Esophagus squamous epithelium (tissue), 5 donors: ENCODE measurements around the gene KCTD12. TPM values are rescaled to one million over a fixed set of nuclear protein-coding genes. Genes with fewer than 3 reads are reported as not detected.

Experiments
- DNase-seq: peaks from one replicate; lab custom pipeline; 2025; lab: John Stamatoyannopoulos, UW
- H3K27ac ChIP-seq, 4 donors: fragments of 200-600 bp; sonication (generic); one replicate each; pipeline ENCODE4 v1.5.1; 2016 to 2019; ENCODE audit warnings: mild to moderate bottlenecking in 1 of 4
- H3K27me3 ChIP-seq, 4 donors: fragments of 200-600 bp; sonication (generic); 1 replicate in 3 of 4; 2 replicates in 1 of 4; pipeline versions ENCODE4 v1.5.1 to v1.6.0; 2017 to 2021; ENCODE audit warnings: antibody characterized with exemption in 1 of 4
- H3K36me3 ChIP-seq, 3 donors: fragments of 200-600 bp; sonication (generic); one replicate each; pipeline ENCODE4 v1.5.1; 2016 to 2019
- H3K4me1 ChIP-seq, 3 donors: fragments of 200-600 bp; sonication (generic); one replicate each; pipeline ENCODE4 v1.5.1; 2017 to 2019
- H3K4me3 ChIP-seq, 4 donors: fragments of 200-600 bp; sonication (generic); 1 replicate in 3 of 4; 2 replicates in 1 of 4; pipeline ENCODE4 v1.5.1; 2016 to 2019; ENCODE audit warnings: mild to moderate bottlenecking in 2 of 4, moderate library complexity in 1 of 4
- H3K9me3 ChIP-seq, 3 donors: fragments of 200-600 bp; sonication (generic); one replicate each; pipeline ENCODE4 v1.5.1; 2016 to 2019
- CTCF ChIP-seq, 6 experiments: fragments of 450-650 bp in 4 of 6; fragments of 200-600 bp in 2 of 6; sonication (generic) in 2 of 6; IDR thresholded peaks; one replicate each; pipeline ENCODE4 v1.5.1; 2016 to 2019; ENCODE audit warnings: antibody characterized with exemption in 6 of 6, mild to moderate bottlenecking in 4 of 6, moderate library complexity in 4 of 6
- POLR2A ChIP-seq, 4 donors: fragments of 450-650 bp; IDR thresholded peaks; one replicate each; pipeline ENCODE4 v1.6.1; 2017; ENCODE audit warnings: antibody characterized with exemption in 4 of 4, mild to moderate bottlenecking in 4 of 4, moderate library complexity in 3 of 4
- WGBS, 2 donors: methylation state at CpG; one replicate each; pipeline ENCODE4 v1.1.5; 2018; 5-methylcytosine and 5-hydroxymethylcytosine counted together
- intact Hi-C: fragments of 100-400 bp; cut with DNase I; formaldehyde crosslinking; loops from one replicate; pipeline ENCODE4 v1.15.0; 2022
- total RNA-seq, 4 donors: library from RNA; depleted of rRNA; stranded (reverse); fragments of >200 nt; gene quantifications; one replicate each; pipeline ENCODE4 v1.1.0, GENCODE V29; 2016
- donor health status: DM: yes; HTN: yes; CAD: no.

Gene KCTD12
- total RNA-seq, 4 donors from 2014 or later = 6.2 to 63.3 (median 23.1) TPM

DNA sequence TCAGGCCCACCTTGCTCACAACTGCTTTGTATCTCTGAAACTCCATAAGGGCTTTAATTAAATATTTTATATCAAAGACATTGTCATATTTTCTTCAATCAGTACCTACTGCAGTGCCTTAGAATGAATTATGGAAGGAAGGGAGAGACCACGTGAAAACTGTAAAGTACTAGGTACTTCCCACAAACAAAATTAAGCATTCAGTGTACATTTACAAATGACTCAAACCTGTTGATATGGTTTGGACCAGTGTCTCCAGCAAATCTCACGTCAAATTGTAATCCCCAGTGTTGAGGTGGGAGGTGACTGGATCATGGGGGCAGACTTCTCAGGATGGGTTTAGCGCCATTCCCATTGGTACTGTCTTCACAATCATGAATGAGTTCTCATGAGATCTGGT lies 23.2 kb downstream of the KCTD12 start:
- Histone ChIP-seq H3K27me3 (peaks cover 0 to 8% (median 0%) of the 10 kb centered on the region in 4 donors), H3K36me3 (no peaks in the 10 kb centered on the region), H3K9me3 (no peaks in the 10 kb centered on the region), H3K27ac (no peak overlapping the region), H3K4me3 (no peak overlapping the region), H3K4me1 (no peaks in the 10 kb centered on the region)
- TF ChIP-seq CTCF (IDR thresholded peaks at IDR 0.05) (no peak), POLR2A (IDR thresholded peaks at IDR 0.05) (no peak)
- WGBS, 2 donors = 87 to 88% methylated on average over 3 of the region's 3 CpGs
- DNase-seq = no peak
- intact Hi-C loops = no loop called here

- intact Hi-C loops = no loop called here
- peaks cover 0 to 12% (median 0%) of the 10 kb centered on the region in 4 donors for H3K27me3 ChIP-seq
- no peaks in the 10 kb centered on the region for H3K9me3 ChIP-seq
- WGBS, 2 donors = 64 to 71% methylated on average over 3 of the region's 3 CpGs
- no peaks in the 10 kb centered on the region for H3K4me1 ChIP-seq
- no peak overlapping the region for H3K4me3 ChIP-seq
- no peak for DNase-seq
- TF ChIP-seq POLR2A (IDR thresholded peaks at IDR 0.05) (no peak), CTCF (IDR thresholded peaks at IDR 0.05) (no peak)
- no peak overlapping the region for H3K27ac ChIP-seq
- no peaks in the 10 kb centered on the region for H3K36me3 ChIP-seq
Observed at GRCh38 chr13:76861859-76862258, 24.3 kb downstream of the KCTD12 start.

- Histone ChIP-seq H3K36me3 (no peaks in the 10 kb centered on the region), H3K9me3 (no peaks in the 10 kb centered on the region), H3K27me3 (peaks cover 0 to 12% (median 0%) of the 10 kb centered on the region in 4 donors), H3K4me3 (no peak overlapping the region), H3K4me1 (peaks cover 0 to 9% (median 2%) of the 10 kb centered on the region in 3 donors), H3K27ac (no peak overlapping the region)
- no peak for TF ChIP-seq POLR2A (IDR thresholded peaks at IDR 0.05)
- TF ChIP-seq CTCF (IDR thresholded peaks at IDR 0.05) = no peak
- intact Hi-C loops = no loop called here
- 48 to 68% methylated on average over 2 of the region's 2 CpGs for WGBS, 2 donors
- no peak for DNase-seq
Observed at GRCh38 chr13:76860706-76861105, 25.5 kb downstream of the KCTD12 start.

- Histone ChIP-seq H3K4me3 (no peak overlapping the region), H3K4me1 (peaks cover 3 to 41% (median 16%) of the 10 kb centered on the region in 3 donors), H3K9me3 (no peaks in the 10 kb centered on the region), H3K36me3 (no peaks in the 10 kb centered on the region), H3K27ac (peak overlapping the region in 1 of 4 donors; percentile 10), H3K27me3 (peaks cover 0 to 24% (median 0%) of the 10 kb centered on the region in 4 donors)
- intact Hi-C loops = no loop called here
- WGBS, 2 donors = 33 to 39% methylated on average over 1 of the region's 1 CpG
- TF ChIP-seq POLR2A (IDR thresholded peaks at IDR 0.05) = no peak
- TF ChIP-seq CTCF (IDR thresholded peaks at IDR 0.05) = no peak
- no peak for DNase-seq
Observed at GRCh38 chr13:76854894-76855293, 31.3 kb downstream of the KCTD12 start.

DNA sequence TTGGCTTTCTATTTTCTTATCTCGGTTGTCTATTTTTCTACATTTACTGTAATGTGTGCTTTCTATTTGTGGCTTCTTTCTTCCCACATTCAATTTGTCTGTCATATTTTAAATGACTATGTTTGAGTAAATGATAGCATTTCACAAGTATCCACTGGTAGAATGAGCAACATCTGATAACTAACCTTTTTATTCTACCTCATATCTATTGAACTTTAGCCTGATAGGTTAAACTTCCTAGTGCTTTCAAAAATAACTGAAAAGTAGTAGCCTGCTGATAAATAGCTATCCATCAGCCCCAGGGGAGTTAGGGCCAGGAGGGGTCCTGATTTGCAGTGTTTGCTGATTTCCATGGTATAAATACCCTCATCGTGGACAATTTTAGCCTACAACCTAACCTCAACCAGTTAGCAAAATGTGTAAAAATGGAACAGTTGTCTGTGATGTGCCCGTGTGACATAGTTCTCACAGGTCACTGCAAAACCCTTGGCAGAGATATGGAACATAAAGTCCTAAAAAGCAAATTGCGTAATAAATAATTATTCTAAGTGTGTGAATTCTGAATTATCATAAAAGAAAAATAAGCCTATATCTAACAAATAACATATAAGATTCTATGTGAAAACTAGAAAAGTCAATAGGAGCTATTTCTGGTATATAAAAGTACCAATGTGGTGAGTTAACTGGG lies 32.1 kb downstream of the KCTD12 start:
- TF ChIP-seq POLR2A (IDR thresholded peaks at IDR 0.05) = no peak
- Histone ChIP-seq H3K36me3 (no peaks in the 10 kb centered on the region), H3K27ac (peak overlapping the region in 1 of 4 donors; percentile 10), H3K4me3 (no peak overlapping the region), H3K4me1 (peaks cover 3 to 41% (median 16%) of the 10 kb centered on the region in 3 donors), H3K27me3 (peaks cover 0 to 24% (median 0%) of the 10 kb centered on the region in 4 donors), H3K9me3 (no peaks in the 10 kb centered on the region)
- intact Hi-C loops = no loop called here
- 53 to 60% methylated on average over 4 of the region's 4 CpGs for WGBS, 2 donors
- DNase-seq = no peak
